ENCODE measurements around the gene RAPGEF6.
A peak's percentile ranks its signal among the peaks of the same experiment; 100 is the strongest.
"Not testable (repeated sequence)": the region's sequence is repeated elsewhere in the genome, so short reads cannot be mapped to it uniquely, and the experiment has no call there.

Gene RAPGEF6

GRCh38 chr5:131487371-131487770 lies 147.7 kb downstream of the RAPGEF6 start:
- DNase-seq: not testable (repeated sequence)

GRCh38 chr5:131482617-131483016 lies 152.4 kb downstream of the RAPGEF6 start:
- DNase-seq: no peak

GRCh38 chr5:131481569-131481968 lies 153.5 kb downstream of the RAPGEF6 start:
- no peak for DNase-seq

GRCh38 chr5:131475541-131475941 lies 159.5 kb downstream of the RAPGEF6 start:
- DNase-seq: no peak

DNA sequence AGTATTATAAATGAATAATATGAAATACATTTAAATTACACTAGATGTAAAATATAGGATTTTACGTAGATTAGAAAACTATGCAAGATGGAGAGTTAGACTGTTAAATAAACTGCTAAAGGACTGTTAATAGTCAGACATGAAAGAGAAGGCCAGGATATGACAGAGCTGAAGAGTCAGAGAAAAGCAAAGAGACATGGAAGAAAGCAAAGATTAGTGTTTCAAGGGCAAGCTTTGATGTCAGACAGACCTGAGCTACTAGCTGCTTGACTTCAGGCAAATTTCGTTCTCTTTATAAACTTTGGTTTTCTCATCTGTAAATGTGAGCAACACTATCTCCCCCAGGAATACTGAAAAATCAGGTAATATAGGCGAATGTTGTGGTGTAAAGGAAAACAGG lies 161.3 kb downstream of the RAPGEF6 start:
- DNase-seq: no peak

DNA sequence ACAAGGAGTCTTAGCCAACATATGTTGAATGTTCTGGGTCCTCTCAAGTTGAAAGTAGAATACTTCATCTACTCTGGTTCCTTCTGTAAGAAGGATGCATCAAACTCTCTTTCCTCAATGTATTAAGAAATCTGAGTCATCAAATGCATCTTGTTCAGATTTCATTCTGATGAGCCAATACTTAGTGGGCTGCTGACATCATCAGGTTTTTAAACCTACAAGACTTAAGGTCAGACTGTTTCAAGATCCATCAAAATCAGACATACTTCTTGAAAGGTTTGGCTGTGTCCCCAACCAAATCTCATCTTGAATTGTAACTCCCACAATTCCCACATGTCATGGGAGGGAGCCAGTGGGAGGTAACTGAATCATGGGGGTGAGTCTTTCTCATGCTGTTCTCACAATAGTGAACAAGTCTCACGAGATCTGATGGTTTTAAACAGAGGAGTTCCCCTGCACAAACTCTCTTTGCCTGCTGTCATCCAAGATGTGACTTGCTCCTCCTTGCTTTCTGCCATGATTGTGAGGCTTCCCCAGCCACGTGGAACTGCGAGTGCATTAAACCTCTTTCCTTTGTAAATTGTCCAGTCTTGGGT lies 168.8 kb downstream of the RAPGEF6 start:
- DNase-seq: no peak

- DNase-seq: no peak
These were observed 171.4 kb downstream of the RAPGEF6 start for GRCh38 chr5:131463656-131464055.

DNA sequence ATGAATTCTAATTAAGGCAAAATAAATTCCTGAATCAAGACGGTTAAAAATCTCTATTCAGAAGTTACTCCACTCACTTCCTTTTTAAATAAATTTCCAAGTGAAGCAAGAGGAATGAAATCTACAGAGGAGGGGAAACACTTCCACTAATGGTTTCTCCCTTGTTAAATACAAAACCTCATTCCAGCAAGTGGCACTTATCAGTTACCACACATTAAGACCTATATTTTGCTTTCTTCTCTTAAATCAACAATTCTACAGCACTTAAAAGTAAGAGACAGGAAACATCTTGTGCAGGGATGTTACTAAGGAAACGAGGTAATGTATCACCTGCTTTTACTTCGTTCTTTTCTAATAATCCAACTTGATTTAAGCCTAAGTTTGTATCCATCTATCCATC lies 172.6 kb downstream of the RAPGEF6 start:
- no peak for DNase-seq

- no peak for DNase-seq
These were observed 173.3 kb downstream of the RAPGEF6 start for GRCh38 chr5:131461742-131462141.

GRCh38 chr5:131460867-131461572 lies 174.0 kb downstream of the RAPGEF6 start:
- DNase-seq: no peak

DNA sequence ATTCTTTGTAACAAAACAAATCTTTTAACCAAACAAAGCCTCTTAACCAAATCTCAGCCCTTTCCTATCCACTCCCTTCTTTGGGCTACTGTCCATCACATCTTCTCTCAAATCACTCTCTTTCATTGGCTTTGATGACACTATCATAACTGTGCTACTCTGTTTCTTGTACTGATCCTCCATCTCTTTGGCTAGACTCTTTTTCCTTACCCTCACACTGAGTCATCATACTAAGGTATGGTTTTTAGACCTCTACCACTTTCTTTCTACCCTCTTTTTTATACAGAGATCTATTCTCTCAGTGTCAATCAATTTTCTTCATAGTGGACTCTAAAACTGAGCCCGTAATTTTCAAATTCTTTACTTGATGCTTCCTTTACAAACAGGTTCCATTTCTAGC lies 174.9 kb downstream of the RAPGEF6 start:
- DNase-seq: no peak

DNA sequence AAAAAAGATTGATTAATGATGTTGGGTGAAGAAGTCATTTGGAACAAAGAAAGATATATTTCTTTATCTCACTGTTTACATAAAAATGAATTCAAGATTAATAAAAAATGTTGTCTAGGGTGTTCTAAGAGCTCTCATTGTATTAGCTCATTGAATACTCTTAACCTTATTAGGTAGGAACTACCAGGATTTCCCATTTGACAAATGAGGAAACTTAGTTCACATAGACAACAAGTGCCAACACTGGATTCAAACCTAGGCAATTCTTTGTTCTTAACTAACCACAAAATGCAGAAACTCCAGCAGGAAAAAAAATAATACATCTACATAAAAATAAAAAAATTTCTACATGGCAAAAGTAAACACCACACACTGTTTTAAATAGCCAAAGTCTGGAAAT lies 175.8 kb downstream of the RAPGEF6 start:
- no peak for DNase-seq

DNA sequence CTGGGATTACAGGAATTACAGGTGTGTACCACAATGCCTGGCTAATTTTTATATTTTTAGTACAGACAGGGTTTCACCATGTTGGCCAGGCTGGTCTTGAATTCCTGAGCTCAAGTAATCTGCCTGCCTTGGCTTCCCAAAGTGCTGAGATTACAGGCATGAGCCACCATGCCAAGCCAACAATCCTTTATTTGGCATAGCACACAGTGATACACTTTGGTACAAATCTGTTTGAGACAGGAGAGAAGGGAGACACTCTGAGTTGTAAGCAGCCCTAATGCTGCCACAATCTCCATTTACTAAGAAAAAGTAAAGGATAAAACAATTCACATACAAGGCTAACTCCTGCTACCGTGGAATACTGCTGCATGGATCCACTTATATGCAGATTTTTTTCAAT lies 177.8 kb downstream of the RAPGEF6 start:
- DNase-seq: no peak

DNA sequence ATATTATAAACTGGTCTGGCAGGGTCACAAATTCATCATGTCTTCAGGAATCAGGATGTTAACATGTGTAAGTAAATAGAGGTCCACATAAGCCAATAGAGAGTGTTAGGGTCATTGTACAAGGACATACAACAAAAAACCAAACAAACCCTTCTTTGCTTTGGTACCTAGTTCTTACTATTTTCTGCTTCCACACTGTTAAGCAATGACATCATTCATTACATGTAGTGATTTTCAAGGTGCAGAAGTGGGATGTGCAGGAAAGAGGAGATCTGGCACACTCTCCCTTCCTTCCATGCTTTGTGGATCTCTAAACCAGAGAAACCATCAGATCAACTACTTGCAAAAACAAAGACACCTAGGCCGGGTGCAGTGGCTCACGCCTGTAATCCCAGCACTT lies 184.1 kb downstream of the RAPGEF6 start:
- no peak for DNase-seq

- no peak for DNase-seq
These were observed 193.8 kb downstream of the RAPGEF6 start for GRCh38 chr5:131441184-131441583.

- no peak for DNase-seq
These were observed 198.9 kb downstream of the RAPGEF6 start for GRCh38 chr5:131436081-131436480.

GRCh38 chr5:131433109-131433508 lies 201.9 kb downstream of the RAPGEF6 start:
- no peak for DNase-seq

- DNase-seq: no peak
These were observed 203.2 kb downstream of the RAPGEF6 start for GRCh38 chr5:131431794-131432193.

DNA sequence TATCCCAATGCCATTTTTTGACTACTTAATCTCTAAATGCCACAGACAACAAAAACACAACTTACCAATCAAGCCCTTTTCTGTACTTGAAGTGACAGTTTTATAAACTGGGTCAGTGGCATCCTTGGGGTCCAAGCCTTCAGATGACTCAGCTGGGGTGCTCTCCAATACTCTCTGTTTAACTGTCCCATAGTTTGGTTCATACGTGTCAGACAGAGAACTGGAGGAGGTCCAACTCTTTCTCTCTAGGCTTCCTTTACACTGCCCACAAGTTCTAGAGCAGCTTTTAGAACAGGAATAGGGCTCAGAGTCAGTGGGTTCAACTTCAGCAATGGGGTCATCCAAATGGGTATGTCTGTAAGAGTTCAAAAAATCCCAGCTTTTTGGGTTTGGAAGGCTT lies 204.2 kb downstream of the RAPGEF6 start:
- no peak for DNase-seq

- DNase-seq: no peak
These were observed 209.0 kb downstream of the RAPGEF6 start for GRCh38 chr5:131426011-131426410.

- no peak for DNase-seq
These were observed 212.0 kb downstream of the RAPGEF6 start for GRCh38 chr5:131423056-131423455.

DNA sequence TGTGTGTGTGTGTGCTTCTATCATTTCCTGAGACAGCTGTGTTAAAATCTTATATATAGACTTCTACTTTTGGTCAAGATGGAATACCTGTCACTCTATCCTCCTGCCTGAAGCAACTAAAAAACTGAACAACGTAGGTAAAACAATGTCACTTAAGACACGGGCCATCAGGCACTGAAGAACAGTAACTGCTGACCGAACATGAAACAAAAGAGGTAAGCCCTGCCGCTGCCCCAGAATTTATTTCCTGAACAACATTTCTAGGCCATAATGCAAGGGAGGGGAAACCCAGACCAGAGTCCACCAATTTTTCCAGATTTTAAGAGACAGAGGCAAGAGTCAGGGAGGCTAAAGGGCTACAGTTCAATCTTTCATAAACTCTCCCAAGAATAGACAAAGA lies 215.2 kb downstream of the RAPGEF6 start:
- no peak for DNase-seq

- DNase-seq: no peak
These were observed 216.2 kb downstream of the RAPGEF6 start for GRCh38 chr5:131418846-131419245.

DNA sequence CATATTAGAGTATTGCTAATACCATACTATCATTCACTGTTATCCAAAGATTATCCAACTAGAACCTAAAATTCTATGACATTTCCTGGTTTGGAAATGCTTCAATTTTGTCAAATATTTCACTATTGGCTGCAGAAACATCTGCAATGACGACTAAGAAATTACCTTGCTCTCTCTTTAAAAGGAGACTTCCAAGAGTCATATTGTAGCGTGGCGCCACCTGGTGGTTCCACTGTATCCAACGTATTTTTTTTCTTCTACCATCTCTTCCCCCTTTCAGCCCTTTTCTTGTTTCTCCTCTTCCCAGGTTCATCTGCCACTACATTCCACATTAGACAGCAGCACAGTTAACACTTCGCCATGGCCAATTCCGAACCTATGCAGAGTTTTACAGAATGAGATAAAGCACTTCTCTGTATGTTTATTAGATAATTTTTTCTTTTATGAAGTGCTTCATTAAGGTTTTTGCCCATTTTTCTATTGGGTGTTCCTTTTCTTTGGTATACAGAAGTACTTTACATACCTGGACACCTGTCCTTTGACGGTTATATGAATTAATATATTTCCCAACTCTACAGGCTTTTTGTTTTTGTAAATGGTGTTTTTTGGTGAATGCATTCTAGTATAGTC lies 217.7 kb downstream of the RAPGEF6 start:
- DNase-seq: peak; percentile 90
